A673 (cell line): ENCODE results near the gene SYNJ2.

Experiments used
- EZH2 ChIP-seq: fragments of 200-600 bp; sonication (generic); IDR thresholded peaks from 2 replicates; pipeline ENCODE4 v1.6.1; 2017; ENCODE audit warnings: borderline replicate concordance, low read depth, mild to moderate bottlenecking, mixed read lengths, antibody characterized with exemption, low read length; ENCODE audit not compliant: poor library complexity, severe bottlenecking
- TF ChIP-seq, protein P1 (sequence below): fragments of 300-800, 200-600 bp; sonication (generic); conservative IDR thresholded peaks from 2 replicates; pipeline ENCODE4 v1.5.1; 2017; ENCODE audit warnings: low read depth, mild to moderate bottlenecking, antibody characterized with exemption, low read length, moderate library complexity, mixed read lengths

DNA sequence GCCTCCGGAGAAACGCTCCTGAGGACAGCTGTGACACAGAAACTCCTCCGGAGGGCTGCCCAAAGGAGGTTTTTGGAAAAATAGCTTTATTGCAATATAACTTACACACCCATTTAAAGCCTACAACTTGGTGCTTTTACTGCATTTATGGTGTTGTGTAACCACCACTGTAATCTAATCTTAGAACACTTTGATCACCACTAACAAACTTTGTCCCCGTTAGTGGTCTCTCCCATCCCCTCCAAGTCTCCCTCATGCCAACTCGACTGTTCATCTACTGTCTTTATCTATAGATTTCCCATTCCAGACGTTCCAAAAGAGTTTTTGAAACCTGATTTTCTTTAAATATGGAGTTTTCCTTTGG, 62.8 kb downstream of the SYNJ2 start:
- TF ChIP-seq, protein P1, sequence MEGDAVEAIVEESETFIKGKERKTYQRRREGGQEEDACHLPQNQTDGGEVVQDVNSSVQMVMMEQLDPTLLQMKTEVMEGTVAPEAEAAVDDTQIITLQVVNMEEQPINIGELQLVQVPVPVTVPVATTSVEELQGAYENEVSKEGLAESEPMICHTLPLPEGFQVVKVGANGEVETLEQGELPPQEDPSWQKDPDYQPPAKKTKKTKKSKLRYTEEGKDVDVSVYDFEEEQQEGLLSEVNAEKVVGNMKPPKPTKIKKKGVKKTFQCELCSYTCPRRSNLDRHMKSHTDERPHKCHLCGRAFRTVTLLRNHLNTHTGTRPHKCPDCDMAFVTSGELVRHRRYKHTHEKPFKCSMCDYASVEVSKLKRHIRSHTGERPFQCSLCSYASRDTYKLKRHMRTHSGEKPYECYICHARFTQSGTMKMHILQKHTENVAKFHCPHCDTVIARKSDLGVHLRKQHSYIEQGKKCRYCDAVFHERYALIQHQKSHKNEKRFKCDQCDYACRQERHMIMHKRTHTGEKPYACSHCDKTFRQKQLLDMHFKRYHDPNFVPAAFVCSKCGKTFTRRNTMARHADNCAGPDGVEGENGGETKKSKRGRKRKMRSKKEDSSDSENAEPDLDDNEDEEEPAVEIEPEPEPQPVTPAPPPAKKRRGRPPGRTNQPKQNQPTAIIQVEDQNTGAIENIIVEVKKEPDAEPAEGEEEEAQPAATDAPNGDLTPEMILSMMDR, result no peak
- TF ChIP-seq EZH2, result no peak
